ENCODE data around the gene BCKDK. TPM values are rescaled to one million over a fixed set of nuclear protein-coding genes. Genes with fewer than 3 reads are reported as not detected.
A peak's percentile ranks its signal among the peaks of the same experiment; 100 is the strongest.

The BCKDK gene
- total and polyA plus RNA-seq, 2 of the 13 experiments (the other 11 are each of a cell fraction or from before 2014, with no cell fraction given), result 24.9 to 42.6 TPM

GRCh38 chr16:31073970-31074813 lies 34.0 kb upstream of the BCKDK start, which contains the start of the genes ZNF646 and ZNF668 (continued):
- no peak; the same call in 1 of the 2 replicates for TF ChIP-seq ZNF280B (CRISPR knock-in tag; IDR thresholded peaks at IDR 0.05; ENCODE audit: borderline replicate concordance)
- peak; percentile 96 for TF ChIP-seq ZNF883 (CRISPR knock-in tag; IDR thresholded peaks at IDR 0.05; ENCODE audit: not compliant biosample characterization)
- TF ChIP-seq ATF1 (CRISPR knock-in tag; IDR thresholded peaks at IDR 0.05), result peak; percentile 95
- TF ChIP-seq MEF2D (CRISPR knock-in tag; IDR thresholded peaks at IDR 0.05), result peak; percentile 70
- TF ChIP-seq ZBTB14 (CRISPR knock-in tag; IDR thresholded peaks at IDR 0.05), result peak; percentile 56
- TF ChIP-seq TOE1 (CRISPR knock-in tag; IDR thresholded peaks at IDR 0.05), result peak; percentile 96
- TF ChIP-seq ZEB1 (IDR thresholded peaks at IDR 0.05; ENCODE audit: insufficient replicate concordance, low read depth), result peak; percentile 57
- 0 out of 2 replicates have a peak, but pooled peaks have one; percentile 79 for TF ChIP-seq SMAD9 (CRISPR knock-in tag; IDR thresholded peaks at IDR 0.05)
- TF ChIP-seq SNAPC5 (CRISPR knock-in tag; IDR thresholded peaks at IDR 0.05; ENCODE audit: borderline replicate concordance), result peak; percentile 92; the same call in 1 of the 2 replicates
- TF ChIP-seq NFIC (IDR thresholded peaks at IDR 0.05; ENCODE audit: low read length), result peak; percentile 39; the same call in 1 of the 2 replicates
- no peak for TF ChIP-seq ZNF816 (CRISPR knock-in tag; IDR thresholded peaks at IDR 0.05; ENCODE audit: borderline replicate concordance)
- TF ChIP-seq PAX8 (CRISPR knock-in tag; IDR thresholded peaks at IDR 0.05; ENCODE audit: borderline replicate concordance), result no peak; the same call in 1 of the 2 replicates
- TF ChIP-seq ZNF562 (CRISPR knock-in tag; IDR thresholded peaks at IDR 0.05; ENCODE audit: borderline replicate concordance), result no peak
- peak; percentile 83; the same call in 1 of the 2 replicates for TF ChIP-seq MAF1 (CRISPR knock-in tag; IDR thresholded peaks at IDR 0.05; ENCODE audit: borderline replicate concordance)
- no peak for TF ChIP-seq ZNF609 (CRISPR knock-in tag; IDR thresholded peaks at IDR 0.05; ENCODE audit: borderline replicate concordance)
- TF ChIP-seq HIVEP1 (CRISPR knock-in tag; IDR thresholded peaks at IDR 0.05), result peak; percentile 82
- no peak; the same call in 1 of the 2 replicates for TF ChIP-seq ZNF615 (CRISPR knock-in tag; IDR thresholded peaks at IDR 0.05; ENCODE audit: borderline replicate concordance)
- no peak for TF ChIP-seq NBN (conservative IDR thresholded peaks at IDR 0.05)
- no peak for TF ChIP-seq FUBP1 (CRISPR knock-in tag; IDR thresholded peaks at IDR 0.05; ENCODE audit: borderline replicate concordance)
